ENCODE data around the gene PLXNB1.
A peak's percentile ranks its signal among the peaks of the same experiment; 100 is the strongest.

Gene PLXNB1

GRCh38 chr3:48400824-48401433, 29.0 kb downstream of the PLXNB1 start:
- TF ChIP-seq CTCF (IDR thresholded peaks at IDR 0.05; ENCODE audit: low read depth, low read length), result peak; percentile 69

DNA sequence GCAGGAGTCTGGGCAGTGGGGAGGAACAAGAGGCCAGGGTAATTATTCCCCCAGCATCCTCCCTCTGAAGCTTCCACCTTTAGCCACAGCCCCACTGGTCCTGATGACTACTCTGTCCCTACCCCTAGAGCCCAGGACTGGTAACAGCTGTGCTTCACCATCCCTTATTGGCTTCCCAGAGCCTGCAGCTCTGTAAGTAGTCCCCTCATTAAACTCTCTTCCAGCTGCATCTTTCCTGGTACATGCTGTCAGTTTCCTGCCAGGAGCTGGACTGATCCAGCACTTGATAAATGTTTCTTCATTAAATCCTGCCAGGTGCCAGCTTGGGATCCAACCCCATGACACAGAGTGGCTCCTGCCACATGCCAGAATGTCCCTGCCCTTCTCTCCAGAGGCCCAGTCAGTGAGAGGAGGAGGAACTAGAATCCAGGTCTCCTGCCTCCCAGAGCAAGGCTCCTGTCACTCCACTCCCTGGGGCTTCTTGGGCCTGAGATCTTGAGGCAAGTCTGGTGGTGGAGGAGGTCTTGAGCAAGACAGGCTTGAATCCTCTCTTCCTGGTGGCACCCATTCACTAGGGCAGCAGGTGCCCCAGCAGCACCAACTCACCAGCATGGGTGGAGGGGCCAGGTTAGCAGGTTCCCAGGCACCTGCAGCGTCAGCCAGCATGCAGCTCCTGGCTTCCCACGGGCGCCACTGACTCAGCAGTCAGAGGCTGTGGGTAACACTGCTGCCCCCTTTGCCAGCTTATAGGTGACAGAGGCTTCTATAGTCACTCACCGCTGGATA, 30.3 kb downstream of the PLXNB1 start:
- DNase-seq, result peak; percentile 10
- Histone ChIP-seq H3K4me3 (ENCODE audit: low read depth, low read length) (no peak overlapping the region), H3K27ac (no peak overlapping the region), H3K9me3 (ENCODE audit: severe bottlenecking) (no peaks in the 10 kb centered on the region), H3K36me3 (peaks cover 12% of the 10 kb centered on the region), H3K27me3 (ENCODE audit: insufficient read depth, low read depth, severe bottlenecking) (no peaks in the 10 kb centered on the region)
- no peak for TF ChIP-seq CTCF (IDR thresholded peaks at IDR 0.05; ENCODE audit: low read depth, low read length)

More at GRCh38 chr3:48400824-48401433, 29.0 kb downstream of the PLXNB1 start:
- Histone ChIP-seq H3K36me3 (peaks cover 23% of the 10 kb centered on the region), H3K4me3 (ENCODE audit: low read depth, low read length) (no peak overlapping the region), H3K27ac (no peak overlapping the region), H3K27me3 (ENCODE audit: insufficient read depth, low read depth, severe bottlenecking) (no peaks in the 10 kb centered on the region), H3K9me3 (ENCODE audit: severe bottlenecking) (no peaks in the 10 kb centered on the region)
- peak; percentile 55 for DNase-seq

DNA sequence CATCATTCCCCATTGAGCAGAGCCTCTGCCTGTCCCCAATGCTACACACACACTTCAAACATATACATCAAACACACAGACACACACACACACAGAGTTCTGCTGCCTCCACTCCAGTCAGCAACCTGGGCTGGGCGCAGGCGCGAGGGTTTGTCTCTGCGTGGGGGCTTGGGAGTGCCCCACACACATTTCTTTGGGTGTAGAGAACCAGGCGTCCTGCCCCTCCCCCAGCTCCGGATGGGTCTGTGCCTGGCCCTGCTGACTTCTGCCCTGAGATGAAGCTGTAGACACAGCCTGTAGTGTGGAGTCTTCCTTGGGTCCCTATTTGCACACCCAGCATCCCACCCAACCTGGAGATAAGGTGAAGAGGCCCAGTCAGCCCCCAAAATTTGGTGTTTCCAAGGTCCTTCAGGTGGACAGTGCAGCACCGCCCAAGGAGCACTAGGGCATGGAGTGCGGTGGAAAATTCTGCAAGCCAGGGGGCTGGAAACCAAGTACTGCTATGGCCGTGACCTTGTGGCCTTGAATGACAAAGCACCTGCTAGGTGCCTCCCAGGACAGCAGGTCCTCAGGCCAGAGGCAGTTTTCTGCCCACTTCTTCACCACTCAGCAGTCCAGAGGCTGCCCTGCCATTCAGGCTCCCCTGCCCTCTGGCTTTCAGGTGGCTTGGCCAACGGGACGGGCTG, 31.0 kb downstream of the PLXNB1 start:
- Histone ChIP-seq H3K9me3 (ENCODE audit: severe bottlenecking) (no peaks in the 10 kb centered on the region), H3K4me3 (ENCODE audit: low read depth, low read length) (no peak overlapping the region), H3K27me3 (ENCODE audit: insufficient read depth, low read depth, severe bottlenecking) (no peaks in the 10 kb centered on the region), H3K27ac (no peak overlapping the region), H3K36me3 (peaks cover 5% of the 10 kb centered on the region)
- no peak for TF ChIP-seq CTCF (IDR thresholded peaks at IDR 0.05; ENCODE audit: low read depth, low read length)
- peak; percentile 6 for DNase-seq

- Histone ChIP-seq H3K36me3 (no peaks in the 10 kb centered on the region; the same call in none of the 2 replicates), H3K27ac (no peak overlapping the region), H3K9me3 (ENCODE audit: severe bottlenecking) (no peaks in the 10 kb centered on the region), H3K4me3 (ENCODE audit: low read depth, low read length) (no peak overlapping the region), H3K27me3 (ENCODE audit: insufficient read depth, low read depth, severe bottlenecking) (no peaks in the 10 kb centered on the region)
- TF ChIP-seq CTCF (IDR thresholded peaks at IDR 0.05; ENCODE audit: low read depth, low read length), result no peak
- peak; percentile 4 for DNase-seq
Observed at GRCh38 chr3:48397767-48398681, 31.9 kb downstream of the PLXNB1 start.

GRCh38 chr3:48395714-48396113, 34.2 kb downstream of the PLXNB1 start:
- H3K27me3 ChIP-seq (ENCODE audit: insufficient read depth, low read depth, severe bottlenecking), result no peaks in the 10 kb centered on the region
- H3K27ac ChIP-seq, result no peak overlapping the region
- no peaks in the 10 kb centered on the region; the same call in 1 of the 2 replicates for H3K36me3 ChIP-seq
- no peaks in the 10 kb centered on the region for H3K9me3 ChIP-seq (ENCODE audit: severe bottlenecking)
- H3K4me3 ChIP-seq (ENCODE audit: low read depth, low read length), result no peak overlapping the region
- TF ChIP-seq CTCF (IDR thresholded peaks at IDR 0.05; ENCODE audit: low read depth, low read length), result no peak
- DNase-seq, result no peak

Measured in WERI-Rb-1 (cell line).